M059J (cell line): ENCODE measurements around the gene RPL10. TPM values are rescaled to one million over a fixed set of nuclear protein-coding genes. Genes with fewer than 3 reads are reported as not detected.

ENCODE experiments used
- DNase-seq: peaks from one replicate; pipeline ENCODE4 v3.0.0-alpha.2; 2012; ENCODE audit warnings: low read depth
- total RNA-seq: library from RNA; depleted of rRNA; stranded (reverse); fragments of >200 nt; shearing (Covaris generic); gene quantifications from 2 replicates; pipeline ENCODE4 v1.2.3, GENCODE V29; 2014

The RPL10 gene
- total RNA-seq, 1 experiment from 2014 or later = 3,989 TPM

DNA sequence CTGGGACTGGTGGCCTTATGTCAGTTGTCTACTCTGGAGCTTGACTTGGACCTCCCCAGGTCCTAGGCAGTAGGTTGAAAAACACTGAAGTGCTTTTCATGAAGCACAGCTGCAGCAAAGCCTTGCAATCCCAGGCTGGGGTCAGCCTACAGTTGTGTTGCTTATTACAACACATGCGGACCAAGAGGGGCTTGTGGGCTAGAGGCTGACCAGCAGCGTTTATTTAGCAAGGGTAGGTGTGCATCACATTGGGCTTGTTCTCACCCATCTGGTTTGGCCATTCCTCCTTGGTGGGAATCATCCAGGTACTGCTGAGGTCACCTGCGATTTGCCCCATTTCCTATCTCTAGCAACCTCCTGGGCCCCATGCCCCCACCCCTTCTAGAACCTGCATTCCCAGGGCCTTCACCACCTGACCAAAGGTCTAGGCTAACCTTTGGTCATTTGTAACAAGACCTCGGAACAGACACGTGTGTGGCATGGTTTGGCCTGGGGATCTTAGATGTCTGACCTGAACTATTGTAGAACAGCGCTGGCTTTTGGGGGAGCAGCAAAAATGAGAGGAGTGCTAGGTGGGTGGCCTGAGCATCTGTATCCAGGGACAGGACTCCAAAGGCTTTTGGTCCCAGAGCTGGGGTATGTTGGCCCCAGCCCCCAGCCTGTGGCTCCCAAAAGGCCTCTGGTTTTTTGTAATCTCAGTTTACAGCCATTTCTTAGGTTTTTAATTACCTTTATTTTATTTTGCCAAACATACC, 3.0 kb downstream of the RPL10 start:
- DNase-seq = peak; percentile 61

DNA sequence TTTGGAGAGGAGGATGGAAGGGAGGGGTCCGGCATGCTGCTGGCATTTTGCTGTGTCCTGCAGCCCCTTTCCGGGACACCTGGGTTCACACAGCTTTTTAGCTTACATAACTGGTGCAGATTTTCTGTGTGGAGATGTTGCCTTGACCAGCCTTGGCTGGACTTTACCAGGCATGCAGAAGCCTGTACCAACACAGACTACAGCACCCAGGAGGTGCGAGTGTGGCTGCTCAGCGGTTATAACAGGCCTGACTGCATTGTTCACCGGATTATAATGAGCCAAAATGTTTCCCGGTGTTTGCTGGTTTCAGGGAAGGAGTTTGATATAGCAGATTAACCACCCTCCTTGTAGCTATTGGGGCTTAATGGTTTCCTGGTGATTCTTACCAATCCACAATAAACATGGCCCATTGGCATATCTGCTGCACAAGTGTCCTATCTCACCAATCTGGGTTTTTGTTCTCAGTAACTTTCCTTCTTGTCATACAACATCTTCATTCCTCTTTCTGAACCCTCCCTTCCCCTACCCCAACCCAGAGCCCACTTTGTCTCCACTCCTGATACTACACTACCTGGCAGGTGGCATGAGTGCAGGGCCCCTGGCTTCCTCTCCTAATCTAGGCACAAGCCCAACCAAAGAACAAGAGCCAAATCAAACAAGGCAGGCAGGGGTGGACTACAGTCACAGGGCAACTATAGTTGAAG, 3.9 kb downstream of the RPL10 start:
- DNase-seq = peak; percentile 45

DNA sequence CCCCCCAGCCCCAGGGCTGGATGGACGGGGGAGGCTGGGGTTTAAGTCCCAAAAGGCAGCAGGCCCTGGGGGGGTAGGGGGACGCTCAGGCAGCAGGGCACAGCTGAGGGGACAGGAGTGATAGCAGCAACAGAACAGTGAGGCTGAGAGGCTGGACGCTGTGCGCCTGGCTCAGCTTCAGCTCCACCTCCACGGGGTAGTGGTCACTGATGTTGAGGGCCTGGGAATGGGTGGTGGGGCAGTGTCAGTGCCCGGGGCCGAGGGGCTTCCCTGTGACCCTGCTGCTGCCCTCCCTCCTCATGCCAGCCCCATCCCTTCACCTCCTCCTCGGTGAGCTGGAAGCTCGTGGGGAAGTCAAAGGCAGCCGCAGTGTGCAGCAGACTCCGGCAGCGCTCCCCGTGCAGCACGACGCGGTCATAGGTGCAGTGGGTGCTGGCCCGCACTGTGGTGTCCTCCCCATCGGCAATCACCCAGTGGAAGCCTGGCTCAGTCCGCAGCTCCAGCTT, 4.5 kb downstream of the RPL10 start:
- no peak for DNase-seq

DNA sequence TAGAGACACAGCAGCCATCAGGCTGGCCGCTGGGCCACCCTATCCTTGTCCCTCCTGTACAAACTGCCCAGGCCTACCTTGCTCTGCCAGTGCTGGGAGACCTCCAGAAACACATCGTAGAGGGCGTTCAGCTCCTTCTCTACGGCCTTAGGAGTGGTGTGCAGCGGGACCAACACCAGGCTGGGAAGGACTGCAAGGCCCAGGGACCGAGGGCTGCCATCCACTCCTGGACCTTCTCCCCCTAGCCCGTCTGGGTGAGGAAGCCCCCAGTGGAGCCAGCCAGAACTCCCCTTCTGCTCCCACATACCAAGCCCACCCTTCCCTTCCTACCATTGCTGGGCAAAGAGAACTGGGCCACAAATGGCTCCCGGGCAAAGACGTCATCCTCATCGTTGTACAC, 5.0 kb downstream of the RPL10 start:
- no peak for DNase-seq

DNA sequence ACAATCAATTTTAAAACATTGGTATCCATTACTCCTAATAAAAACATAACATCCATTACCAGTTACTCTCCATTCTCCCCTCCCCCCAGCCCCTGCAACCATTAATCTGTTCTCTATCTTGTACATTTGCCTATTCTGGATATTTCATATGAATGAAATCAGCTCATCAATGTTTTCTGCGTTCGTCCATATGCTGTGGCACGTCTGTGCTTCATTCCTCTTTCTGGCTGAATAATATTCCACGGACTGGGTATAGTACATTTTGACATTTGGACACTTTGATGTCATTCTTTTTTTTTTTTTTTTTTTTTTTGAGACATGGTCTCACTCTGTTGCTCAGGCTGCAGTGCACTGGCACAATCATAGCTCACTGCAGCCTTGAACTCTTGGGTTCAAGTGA, 5.7 kb downstream of the RPL10 start:
- no peak for DNase-seq

DNA sequence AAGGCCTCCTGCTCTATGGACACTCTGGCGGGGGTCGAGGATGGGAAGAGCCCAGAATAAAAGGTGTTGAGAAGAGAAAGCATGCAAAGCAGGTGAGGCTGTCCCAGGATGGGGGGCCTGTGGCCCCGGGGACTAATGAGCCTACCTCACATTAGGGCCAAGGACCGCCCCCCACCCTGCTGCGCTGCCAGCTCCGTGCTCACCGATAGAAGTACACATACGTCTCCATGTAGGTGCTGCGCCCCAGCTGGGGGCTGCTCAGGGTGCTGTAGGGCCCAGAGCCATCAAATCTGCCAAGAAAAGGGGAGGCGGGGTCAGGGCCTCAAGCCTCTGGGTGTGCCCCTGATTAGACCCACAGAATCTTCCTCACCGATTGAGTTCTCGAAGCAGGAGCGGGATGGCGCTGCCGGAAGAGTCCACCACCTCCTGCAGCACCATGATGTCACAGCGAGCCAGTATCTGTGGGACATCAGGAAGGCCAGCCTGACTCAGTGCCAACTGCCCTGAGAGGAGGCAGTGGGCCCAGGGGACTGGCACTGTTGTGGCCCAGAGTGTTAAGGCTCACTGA, 6.5 kb downstream of the RPL10 start:
- DNase-seq = no peak

DNA sequence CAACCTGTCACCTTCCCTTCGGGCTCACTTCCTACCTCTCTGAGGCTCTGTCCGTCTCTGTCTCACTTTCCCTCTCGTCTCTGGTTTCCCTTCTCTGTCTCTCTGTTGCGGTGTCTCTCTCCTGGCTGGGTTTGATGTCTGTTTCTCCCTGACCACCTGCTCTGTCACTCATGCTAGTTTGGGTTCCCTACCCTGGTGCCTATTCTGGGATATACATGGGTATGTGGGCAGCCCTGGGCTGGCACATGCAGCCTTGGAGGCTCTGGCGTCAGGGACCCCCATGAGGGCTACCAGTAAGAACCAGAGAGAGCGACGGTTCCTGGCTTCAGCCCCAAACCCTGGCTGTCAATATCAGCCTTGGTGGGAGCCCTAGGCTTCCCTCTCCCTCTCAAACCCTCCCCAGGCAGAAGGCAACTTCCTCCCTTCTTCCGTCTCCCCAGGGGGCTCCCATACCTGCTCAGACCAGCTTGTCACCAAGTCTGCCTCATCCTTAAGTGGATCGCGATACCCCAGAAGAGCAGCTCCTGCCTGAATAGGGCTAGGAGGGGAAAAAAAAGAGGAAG, 10.6 kb downstream of the RPL10 start:
- no peak for DNase-seq

DNA sequence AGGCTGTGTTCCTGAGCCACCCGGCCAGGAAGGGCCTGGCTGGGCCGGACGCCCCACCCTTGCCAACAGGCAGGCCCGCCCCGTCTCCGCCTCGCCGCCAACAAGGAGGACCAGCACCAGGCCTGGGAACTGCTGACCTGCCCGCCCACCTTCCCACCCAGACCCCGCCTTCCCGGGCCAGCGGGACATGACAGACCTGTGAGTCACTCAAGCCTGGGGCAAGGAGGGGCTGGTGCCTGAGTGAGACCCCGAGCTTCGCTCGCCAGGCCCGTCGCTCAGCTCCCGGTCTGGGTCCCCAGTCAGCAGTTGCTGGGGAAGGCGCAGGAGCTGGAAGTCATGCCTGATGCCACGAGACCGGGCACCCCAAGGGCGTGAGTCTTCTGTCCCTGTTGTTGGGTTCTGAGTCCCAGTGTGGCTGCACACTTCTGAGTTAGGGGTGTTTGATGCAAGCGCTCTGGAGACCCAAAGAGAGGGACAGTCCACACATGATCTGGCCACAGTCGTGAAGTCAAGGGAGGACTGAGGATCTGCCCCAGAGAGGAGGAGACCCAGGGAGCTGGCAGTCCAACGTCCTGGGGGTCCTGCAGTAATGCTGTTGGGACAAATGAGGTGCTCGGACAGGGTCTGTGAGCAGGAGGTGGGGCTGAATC, 11.2 kb downstream of the RPL10 start, which contains the start of gene DNASE1L1:
DNASE1L1 (minus strand) TSS at position 33 of the 650 bp plus-strand sequence. CDS start 3,686 bp downstream, outside the sequence.
- peak; percentile 95 for DNase-seq

DNA sequence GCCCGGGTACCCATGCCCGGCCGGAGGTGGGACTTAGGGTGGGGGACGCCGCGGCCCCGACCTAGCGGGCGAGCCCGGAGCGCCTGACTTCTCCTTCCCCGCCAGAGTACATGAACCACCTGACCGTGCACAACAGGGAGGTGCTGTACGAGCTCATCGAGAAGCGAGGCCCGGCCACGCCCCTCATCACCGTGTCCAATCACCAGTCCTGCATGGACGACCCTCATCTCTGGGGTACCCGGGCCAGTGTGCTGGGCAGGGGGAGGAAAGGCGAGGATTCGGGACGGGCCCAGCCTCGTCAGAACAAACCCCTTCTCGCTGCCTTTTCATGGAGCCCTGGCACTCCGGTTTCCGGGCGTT, 13.8 kb downstream of the RPL10 start:
- peak; percentile 50 for DNase-seq

DNA sequence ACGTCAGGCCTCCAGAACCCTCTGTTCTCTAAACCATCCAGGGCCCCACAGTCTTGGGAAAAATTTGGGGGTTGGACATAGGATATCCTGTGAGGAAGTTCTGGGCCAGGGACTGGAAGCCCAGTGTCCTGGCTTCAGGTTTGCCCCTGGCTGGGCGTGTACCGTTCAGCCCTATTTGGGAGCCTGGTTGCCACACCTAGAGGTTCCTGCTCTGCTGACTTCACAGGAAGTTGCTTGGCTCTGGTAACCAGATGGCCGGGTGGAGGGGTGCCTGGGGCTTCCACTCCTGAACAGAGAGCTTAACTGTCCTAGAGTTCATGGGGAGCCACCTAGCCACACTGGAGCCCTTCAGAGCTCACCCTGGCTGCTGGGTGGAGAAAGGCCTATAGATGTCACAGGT, 14.3 kb downstream of the RPL10 start:
- DNase-seq = no peak

DNA sequence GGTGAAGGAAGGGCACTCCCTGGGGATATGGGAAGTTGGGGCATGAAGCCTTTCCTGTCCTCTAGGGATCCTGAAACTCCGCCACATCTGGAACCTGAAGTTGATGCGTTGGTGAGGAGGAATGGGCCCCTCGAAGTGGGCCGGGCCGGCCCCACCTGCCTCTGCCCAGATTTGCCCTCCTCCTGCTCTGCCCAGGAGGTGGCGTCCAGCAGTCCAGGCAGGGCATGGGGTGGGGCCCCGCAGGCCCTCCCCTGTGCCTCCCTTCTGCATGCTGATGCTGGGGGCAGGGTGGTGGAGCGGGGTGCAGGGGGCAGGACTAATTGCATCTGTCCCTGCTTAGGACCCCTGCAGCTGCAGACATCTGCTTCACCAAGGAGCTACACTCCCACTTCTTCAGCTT, 15.0 kb downstream of the RPL10 start:
- no peak for DNase-seq

DNA sequence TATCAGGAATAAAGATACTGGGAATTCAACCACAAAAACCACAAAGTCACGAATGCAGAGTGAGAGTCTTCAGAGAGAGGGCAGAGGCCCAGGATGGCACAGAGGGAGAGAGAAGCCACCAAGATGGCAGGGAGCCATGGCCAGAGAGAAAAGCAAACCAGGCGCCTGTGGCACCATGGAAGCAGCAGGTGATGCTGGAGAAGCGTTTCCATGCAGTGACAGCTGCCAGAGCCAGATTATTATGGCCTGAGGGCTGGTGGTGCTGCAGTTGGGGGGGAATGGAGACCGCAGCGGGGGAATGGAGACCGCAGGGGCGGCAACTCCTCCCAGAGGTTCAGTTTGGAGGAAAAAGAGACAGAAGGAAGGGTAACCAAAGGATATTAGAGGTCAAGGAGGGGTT, 19.0 kb downstream of the RPL10 start:
- DNase-seq = peak; percentile 94

DNA sequence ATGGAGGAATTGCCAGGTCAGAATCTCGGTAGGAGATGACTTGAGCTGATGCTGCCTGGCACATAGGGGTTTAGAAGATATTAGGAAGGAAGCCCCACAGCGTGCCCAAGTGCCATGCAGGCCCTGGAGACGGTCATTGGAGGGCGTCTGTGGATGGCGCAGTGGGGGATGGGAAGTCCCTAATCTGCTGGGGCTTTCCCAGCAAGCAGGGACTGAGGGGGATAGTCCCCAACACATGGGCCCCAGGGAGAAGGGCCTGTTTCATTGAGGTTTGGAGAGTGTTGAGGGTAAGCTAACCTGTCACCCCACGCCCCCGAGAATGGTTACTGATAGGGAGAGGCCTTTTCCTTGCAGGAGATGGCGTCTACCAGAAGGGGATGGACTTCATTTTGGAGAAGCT, 21.0 kb downstream of the RPL10 start:
- no peak for DNase-seq

DNA sequence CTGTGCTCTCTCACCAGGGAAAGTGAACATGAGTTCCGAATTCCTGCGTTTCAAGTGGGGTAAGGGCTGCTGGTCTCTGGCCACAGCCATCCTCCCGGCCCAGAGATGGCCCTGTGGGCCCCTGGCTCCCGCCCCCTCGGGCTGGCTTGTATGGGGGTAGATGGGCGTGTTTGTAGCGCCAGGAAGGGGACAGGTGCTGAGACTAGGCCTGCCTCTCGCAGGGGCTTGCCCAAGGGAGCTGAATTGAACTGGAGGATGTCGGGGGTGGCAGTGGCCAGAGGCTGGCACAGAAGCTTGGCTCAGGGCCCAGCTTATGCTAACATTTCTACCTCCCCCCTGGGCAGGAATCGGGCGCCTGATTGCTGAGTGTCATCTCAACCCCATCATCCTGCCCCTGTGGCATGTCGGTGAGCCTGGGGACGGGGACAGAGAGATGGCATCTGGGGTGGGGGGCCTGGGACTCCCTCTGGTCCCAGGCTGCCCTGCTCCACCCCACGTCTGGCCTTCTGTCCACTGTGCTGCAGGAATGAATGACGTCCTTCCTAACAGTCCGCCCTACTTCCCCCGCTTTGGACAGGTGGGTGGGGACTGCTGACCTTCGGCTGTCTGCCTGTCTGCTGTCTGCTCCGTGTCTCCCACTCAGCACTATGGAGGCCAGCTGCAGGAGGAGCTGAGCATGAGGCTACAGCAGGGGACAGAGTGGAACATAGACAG, 21.7 kb downstream of the RPL10 start:
- DNase-seq = no peak

DNA sequence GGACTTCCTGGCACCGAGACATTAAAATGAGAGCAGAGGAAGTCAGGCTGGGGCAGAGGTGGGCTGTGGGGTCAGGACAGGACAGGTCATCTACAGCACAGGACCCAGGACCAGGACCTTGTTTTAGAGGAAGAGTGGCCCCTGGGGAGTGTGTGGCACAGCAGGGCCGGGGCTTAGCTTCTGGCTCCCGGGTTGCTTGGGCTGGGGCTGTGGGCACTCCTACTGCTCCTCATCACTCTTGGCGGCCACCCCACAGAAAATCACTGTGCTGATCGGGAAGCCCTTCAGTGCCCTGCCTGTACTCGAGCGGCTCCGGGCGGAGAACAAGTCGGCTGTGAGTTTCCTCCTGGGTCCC, 22.2 kb downstream of the RPL10 start:
- DNase-seq = no peak

DNA sequence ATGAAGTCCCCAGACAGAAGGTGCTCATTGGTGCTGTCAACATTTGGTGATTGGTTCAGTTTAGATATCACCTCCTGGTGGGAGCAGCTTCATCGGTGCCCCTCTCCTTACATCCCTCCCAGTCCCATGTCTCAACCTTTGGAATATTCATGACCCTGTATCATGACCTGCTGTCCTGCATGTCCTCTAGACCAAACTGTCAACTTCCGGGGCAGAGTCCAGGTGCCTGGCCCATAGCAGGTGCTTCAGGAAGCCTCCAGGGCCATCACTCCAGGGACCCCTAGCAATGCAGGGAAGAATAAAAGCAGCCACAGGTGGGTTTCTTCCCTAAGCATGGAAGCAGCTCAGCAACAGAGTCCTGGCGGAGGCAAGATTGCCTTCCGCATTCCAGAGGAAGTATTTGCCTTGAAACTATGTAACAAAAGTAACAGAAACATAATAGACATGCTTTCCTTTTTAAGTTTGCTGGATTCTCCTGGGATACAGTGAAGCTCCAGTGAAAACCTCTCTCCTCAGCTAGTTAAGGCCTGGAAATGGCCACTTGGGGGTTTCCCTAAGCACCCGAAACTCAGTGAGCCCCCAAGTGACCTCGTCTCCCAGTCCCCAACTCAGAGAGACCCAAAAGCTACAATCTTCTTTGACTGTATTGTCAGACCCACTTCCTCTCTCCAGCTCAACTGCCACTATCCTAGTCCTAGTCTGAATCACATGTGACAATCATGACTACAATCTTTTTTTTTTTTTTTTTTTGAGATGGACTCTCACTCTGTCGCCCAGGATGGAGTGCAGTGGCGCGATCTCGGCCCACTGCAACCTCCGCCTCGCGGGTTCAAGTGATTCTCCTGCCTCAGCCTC, 29.0 kb downstream of the RPL10 start:
- no peak for DNase-seq

DNA sequence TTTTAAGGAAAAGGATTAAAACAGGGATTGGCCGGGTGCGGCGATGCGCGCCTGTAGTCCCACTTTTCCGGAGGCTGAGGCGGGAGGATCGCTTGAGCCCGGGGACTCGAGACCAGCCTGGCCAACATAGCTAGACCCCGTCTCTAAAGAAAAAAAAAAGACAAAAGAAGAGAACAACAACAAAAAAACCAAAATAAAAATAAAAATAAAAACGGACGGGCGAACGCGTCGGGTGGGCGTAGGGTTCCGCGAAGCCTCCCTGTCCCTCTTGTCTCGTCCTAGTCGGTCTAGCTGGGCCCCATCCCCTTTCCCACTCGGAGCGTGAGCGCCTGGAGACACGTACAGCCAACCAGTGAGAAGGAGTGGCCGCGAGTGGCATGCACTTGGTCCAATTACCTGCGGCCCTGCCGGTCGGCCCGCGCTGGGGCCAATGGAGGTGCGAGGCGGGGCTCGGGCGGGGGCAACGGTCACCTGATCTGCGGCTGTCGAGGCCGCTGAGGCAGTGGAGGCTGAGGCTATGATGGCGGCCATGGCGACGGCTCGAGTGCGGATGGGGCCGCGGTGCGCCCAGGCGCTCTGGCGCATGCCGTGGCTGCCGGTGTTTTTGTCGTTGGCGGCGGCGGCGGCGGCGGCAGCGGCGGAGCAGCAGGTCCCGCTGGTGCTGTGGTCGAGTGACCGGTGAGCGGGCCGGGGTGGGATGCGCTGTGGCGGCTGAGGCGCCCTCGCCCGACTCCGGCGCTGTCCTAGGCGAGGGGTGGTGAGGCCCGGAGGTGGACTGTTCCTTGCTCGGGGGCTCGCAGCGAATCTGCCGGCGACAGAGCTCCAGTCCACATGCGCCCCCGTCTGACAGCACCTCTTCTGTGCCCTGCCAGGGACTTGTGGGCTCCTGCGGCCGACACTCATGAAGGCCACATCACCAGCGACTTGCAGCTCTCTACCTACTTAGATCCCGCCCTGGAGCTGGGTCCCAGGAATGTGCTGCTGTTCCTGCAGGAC, 30.3 kb downstream of the RPL10 start, which contains the start of gene ATP6AP1:
ATP6AP1 (plus strand) TSS at position 502 of the 996 bp plus-strand sequence; CDS start at position 518, 16 bp downstream.
- DNase-seq = peak; percentile 97

DNA sequence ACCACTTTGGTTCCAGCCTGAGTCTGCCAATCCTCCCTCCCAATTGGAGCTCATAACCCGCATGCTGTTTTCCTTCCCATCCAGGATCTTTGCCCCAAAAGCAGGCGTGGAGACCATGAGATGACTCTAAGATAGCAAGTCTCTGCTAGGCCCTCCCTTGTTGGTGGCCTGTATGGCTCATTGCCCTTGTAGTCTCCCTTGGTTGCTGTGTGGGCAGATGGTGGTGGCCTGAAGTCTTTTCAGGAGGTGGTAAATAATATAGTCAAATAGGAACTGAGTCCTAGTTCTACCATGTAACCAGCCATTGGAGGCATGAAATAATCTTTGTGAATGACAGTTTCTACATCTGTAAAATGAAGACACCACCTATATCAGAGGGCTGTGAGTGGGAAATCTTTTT, 31.5 kb downstream of the RPL10 start:
- DNase-seq = no peak

DNA sequence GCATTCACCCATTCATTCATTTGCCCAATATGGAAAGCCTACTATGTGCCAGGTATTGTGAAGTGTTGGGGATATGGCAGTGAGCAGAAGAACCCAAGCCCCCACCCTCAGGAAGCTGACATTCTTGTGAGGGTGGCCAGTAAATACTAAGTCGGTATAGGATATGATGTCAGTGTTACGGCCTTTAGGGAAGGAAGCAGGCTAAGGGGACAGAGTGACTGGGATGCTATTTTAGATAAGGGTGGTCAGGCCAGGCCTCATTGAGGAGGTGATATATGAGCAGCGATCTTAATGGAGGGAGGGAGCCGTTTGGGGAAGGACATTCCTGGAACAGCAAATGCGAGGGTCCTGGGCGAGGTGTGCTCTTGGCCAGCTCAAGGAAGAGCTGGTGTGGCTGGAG, 32.3 kb downstream of the RPL10 start:
- DNase-seq = no peak
